NCI-H1048 (cell line): ENCODE data around the gene SERPINB3.
"Not testable (repeated sequence)": the region's sequence is repeated elsewhere in the genome, so short reads cannot be mapped to it uniquely, and the experiment has no call there.

Source experiments
- DNase-seq: peaks from one replicate; lab custom pipeline; 2025; lab: John Stamatoyannopoulos, UW

Gene SERPINB3

GRCh38 chr18:63661750-63662149 lies at the start of gene SERPINB3:
SERPINB3 (minus strand) TSS chr18:63661893; CDS start chr18:63661216, 677 bp downstream.
- DNase-seq, result not testable (repeated sequence)

- no peak for DNase-seq
These were observed 47.0 kb upstream of the SERPINB3 start for GRCh38 chr18:63708650-63709049.

GRCh38 chr18:63707816-63708215 lies 46.1 kb upstream of the SERPINB3 start:
- no peak for DNase-seq

- DNase-seq, result no peak
These were observed 43.7 kb upstream of the SERPINB3 start for GRCh38 chr18:63705401-63705800.

- DNase-seq, result no peak
These were observed 41.0 kb upstream of the SERPINB3 start, which contains the start of gene SERPINB11 for GRCh38 chr18:63702660-63703059. SERPINB11 (plus strand) TSS chr18:63702960; CDS start chr18:63710194, 7,234 bp downstream.

- DNase-seq, result no peak
These were observed 40.3 kb upstream of the SERPINB3 start for GRCh38 chr18:63701952-63702351.

GRCh38 chr18:63700501-63700900 lies 38.8 kb upstream of the SERPINB3 start:
- DNase-seq, result no peak

- DNase-seq, result no peak
These were observed 35.5 kb upstream of the SERPINB3 start for GRCh38 chr18:63697097-63697660.

GRCh38 chr18:63689064-63689463 lies 27.4 kb upstream of the SERPINB3 start:
- DNase-seq, result no peak

- no peak for DNase-seq
These were observed 25.2 kb upstream of the SERPINB3 start for GRCh38 chr18:63686871-63687270.

- DNase-seq, result no peak
These were observed 23.0 kb upstream of the SERPINB3 start for GRCh38 chr18:63684718-63685117.

GRCh38 chr18:63683890-63684289 lies 22.2 kb upstream of the SERPINB3 start:
- DNase-seq, result no peak

GRCh38 chr18:63683152-63683551 lies 21.5 kb upstream of the SERPINB3 start:
- no peak for DNase-seq

- no peak for DNase-seq
These were observed 20.0 kb upstream of the SERPINB3 start for GRCh38 chr18:63681449-63682340.

GRCh38 chr18:63679820-63680606 lies 18.3 kb upstream of the SERPINB3 start:
- no peak for DNase-seq

- DNase-seq, result no peak
These were observed 16.0 kb upstream of the SERPINB3 start for GRCh38 chr18:63677500-63678225.

GRCh38 chr18:63676526-63677323 lies 15.0 kb upstream of the SERPINB3 start:
- no peak for DNase-seq

- DNase-seq, result no peak
These were observed 2.9 kb upstream of the SERPINB3 start for GRCh38 chr18:63664571-63664970.

GRCh38 chr18:63658920-63659319 lies 2.8 kb downstream of the SERPINB3 start:
- not testable (repeated sequence) for DNase-seq

GRCh38 chr18:63650271-63650670 lies 11.4 kb downstream of the SERPINB3 start:
- DNase-seq, result not testable (repeated sequence)

- DNase-seq, result no peak
These were observed 13.5 kb downstream of the SERPINB3 start for GRCh38 chr18:63648241-63648640.
